H9 (cell line): ENCODE results near the gene PDZD4. TPM values are rescaled to one million over a fixed set of nuclear protein-coding genes. Genes with fewer than 3 reads are reported as not detected.

ENCODE experiments used
- DNase-seq: peaks from one replicate; pipeline ENCODE4 v3.0.0-alpha.2; 2017
- H2AFZ ChIP-seq: one replicate; pipeline ENCODE4 v1.6.1; 2013; ENCODE audit warnings: mild to moderate bottlenecking, low read length, control low read depth, moderate library complexity
- H2AK5ac ChIP-seq: 2 replicates; pipeline ENCODE4 v1.6.1; 2013; ENCODE audit warnings: low read length, control low read depth, mixed read lengths; ENCODE audit not compliant: insufficient read length
- H2BK120ac ChIP-seq: one replicate; pipeline ENCODE4 v1.6.1; 2013; ENCODE audit warnings: low read depth, mild to moderate bottlenecking, low read length, control low read depth, inconsistent platforms; ENCODE audit not compliant: poor library complexity, severe bottlenecking
- H2BK12ac ChIP-seq: 2 replicates; pipeline ENCODE4 v1.6.1; 2013; ENCODE audit warnings: low read length, control low read depth, mixed read lengths, low read depth; ENCODE audit not compliant: insufficient read length
- H2BK15ac ChIP-seq: 2 replicates; pipeline ENCODE4 v1.6.1; 2013; ENCODE audit warnings: low read depth, low read length, control low read depth
- H2BK20ac ChIP-seq: one replicate; pipeline ENCODE4 v1.6.1; 2013; ENCODE audit warnings: low read depth, mild to moderate bottlenecking, low read length, control low read depth, inconsistent platforms; ENCODE audit not compliant: poor library complexity, severe bottlenecking
- H2BK5ac ChIP-seq: 2 replicates; pipeline ENCODE4 v1.6.1; 2013; ENCODE audit warnings: low read length, control low read depth, mixed read lengths; ENCODE audit not compliant: insufficient read length
- H3K14ac ChIP-seq: 2 replicates; pipeline ENCODE4 v1.6.1; 2013; ENCODE audit warnings: low read length, control low read depth; ENCODE audit not compliant: insufficient read depth
- H3K18ac ChIP-seq: 2 replicates; pipeline ENCODE4 v1.6.1; 2013; ENCODE audit warnings: low read depth, mild to moderate bottlenecking, mixed read lengths, low read length, control low read depth; ENCODE audit not compliant: insufficient read length
- H3K23ac ChIP-seq: 2 replicates; pipeline ENCODE4 v1.6.1; 2013; ENCODE audit warnings: low read length, control low read depth, mixed read lengths, low read depth; ENCODE audit not compliant: insufficient read length
- H3K23me2 ChIP-seq: 2 replicates; pipeline ENCODE4 v1.6.1; 2013; ENCODE audit warnings: low read depth, mild to moderate bottlenecking, mixed read lengths, low read length, control low read depth; ENCODE audit not compliant: insufficient read length, poor library complexity, severe bottlenecking
- H3K27ac ChIP-seq: 2 replicates; pipeline ENCODE4 v1.5.1; 2013; ENCODE audit warnings: low read length, control low read depth, mixed read lengths, low read depth; ENCODE audit not compliant: insufficient read length
- H3K27me3 ChIP-seq: 2 replicates; pipeline ENCODE4 v1.6.1; 2013; ENCODE audit warnings: low read length, control low read depth, inconsistent platforms; ENCODE audit not compliant: insufficient read depth
- H3K4ac ChIP-seq: 2 replicates; pipeline ENCODE4 v1.6.1; 2013; ENCODE audit warnings: low read depth, mild to moderate bottlenecking, control low read depth, inconsistent platforms, low read length, moderate library complexity
- H3K4me1 ChIP-seq: 2 replicates; pipeline ENCODE4 v1.6.1; 2013; ENCODE audit warnings: low read length, control low read depth, inconsistent platforms; ENCODE audit not compliant: insufficient read depth
- H3K4me2 ChIP-seq: 2 replicates; pipeline ENCODE4 v1.6.1; 2013; ENCODE audit warnings: low read length, control low read depth, mixed read lengths; ENCODE audit not compliant: insufficient read length, insufficient read depth
- H3K56ac ChIP-seq: 2 replicates; pipeline ENCODE4 v1.6.1; 2013; ENCODE audit warnings: low read depth, mild to moderate bottlenecking, mixed read lengths, low read length, control low read depth; ENCODE audit not compliant: insufficient read length
- H3K79me1 ChIP-seq: 2 replicates; pipeline ENCODE4 v1.6.1; 2013; ENCODE audit warnings: low read depth, mild to moderate bottlenecking, moderate library complexity, low read length, control low read depth, inconsistent platforms; ENCODE audit not compliant: insufficient read depth, poor library complexity, severe bottlenecking
- H3K79me2 ChIP-seq: 2 replicates; pipeline ENCODE4 v1.6.1; 2013; ENCODE audit warnings: low read length, control low read depth, inconsistent platforms; ENCODE audit not compliant: insufficient read depth
- H3K9ac ChIP-seq: 2 replicates; pipeline ENCODE4 v1.6.1; 2013; ENCODE audit warnings: low read length, control low read depth, mixed read lengths; ENCODE audit not compliant: insufficient read length; ENCODE audit errors: extremely low read depth
- H3K9me3 ChIP-seq: one replicate; pipeline ENCODE4 v1.6.1; 2013; ENCODE audit warnings: low read depth, low read length, inconsistent platforms; ENCODE audit not compliant: control insufficient read depth
- H3T11ph ChIP-seq: one replicate; pipeline ENCODE4 v1.6.1; 2013; ENCODE audit warnings: mild to moderate bottlenecking, low read length, control low read depth, inconsistent platforms
- H4K20me1 ChIP-seq: one replicate; pipeline ENCODE4 v1.6.1; 2013; ENCODE audit not compliant: control insufficient read depth, insufficient read length, insufficient read depth
- H4K5ac ChIP-seq: 2 replicates; pipeline ENCODE4 v1.6.1; 2013; ENCODE audit warnings: low read depth, mild to moderate bottlenecking, mixed read lengths, low read length, control low read depth; ENCODE audit not compliant: insufficient read length
- H4K8ac ChIP-seq: replicated peaks from 2 replicates; pipeline ENCODE4 v1.6.1; 2013; ENCODE audit warnings: low read length, control low read depth, mixed read lengths, low read depth; ENCODE audit not compliant: insufficient read length
- H4K91ac ChIP-seq: 2 replicates; pipeline ENCODE4 v1.6.1; 2013; ENCODE audit warnings: low read depth, mild to moderate bottlenecking, moderate library complexity, mixed read lengths, low read length, control low read depth; ENCODE audit not compliant: insufficient read length
- H3K27ac Mint-ChIP-seq, 3 experiments: 2 replicates in 2 of 3; 3 replicates in 1 of 3; pipeline ENCODE4 v1.8.0; 2020 to 2021; ENCODE audit warnings: mixed read lengths in 3 of 3, mild to moderate bottlenecking in 1 of 3, moderate library complexity in 1 of 3
- H3K27me3 Mint-ChIP-seq: 2 replicates; pipeline ENCODE4 v1.8.0; 2021; ENCODE audit warnings: low read depth, mild to moderate bottlenecking, moderate library complexity, mixed read lengths
- H3K36me3 Mint-ChIP-seq, 3 experiments: 2 replicates in 2 of 3; 3 replicates in 1 of 3; pipeline ENCODE4 v1.8.0; 2020 to 2021; ENCODE audit warnings: low read depth in 3 of 3, mixed read lengths in 3 of 3; ENCODE audit not compliant: insufficient read depth in 1 of 3
- H3K4me1 Mint-ChIP-seq, 2 experiments: 2 replicates each; pipeline ENCODE4 v1.8.0; 2020; ENCODE audit warnings: mixed read lengths in 2 of 2
- H3K4me3 Mint-ChIP-seq, 2 experiments: 2 replicates in 1 of 2; 3 replicates in 1 of 2; pipeline ENCODE4 v1.8.0; 2020 to 2021; ENCODE audit warnings: mild to moderate bottlenecking in 2 of 2, mixed read lengths in 2 of 2, moderate library complexity in 1 of 2
- H3K9me3 Mint-ChIP-seq, 2 experiments: 2 replicates in 1 of 2; 3 replicates in 1 of 2; pipeline ENCODE4 v1.8.0; 2020; ENCODE audit warnings: mild to moderate bottlenecking in 2 of 2, mixed read lengths in 2 of 2, moderate library complexity in 1 of 2
- CTCF ChIP-seq: fragments of 200-600 bp; sonication (generic); conservative IDR thresholded peaks from 3 replicates; pipeline ENCODE4 v1.8.0; 2021; ENCODE audit warnings: antibody characterized with exemption, mild to moderate bottlenecking
- WGBS: extraction: QIAGEN DNeasy Blood & Tissue Kit; methylation state at CpG from one replicate; pipeline ENCODE4 v1.1.7; 2013; ENCODE audit warnings: missing lambda C conversion rate, low lambda C conversion rate, mixed read lengths; ENCODE audit not compliant: insufficient read length; ENCODE audit errors: extremely low coverage; 5-methylcytosine and 5-hydroxymethylcytosine counted together
- total RNA-seq: library from RNA; stranded (reverse); gene quantifications from 2 replicates; pipeline ENCODE4 v1.2.1, GENCODE V29; 2021

The PDZD4 gene
- total RNA-seq, 1 experiment from 2014 or later: 110 TPM

- WGBS: no CpG with 5 or more reads among the region's 50 CpGs
- Histone ChIP-seq H2BK120ac (no peak overlapping the region), H3K79me1 (no peaks in the 10 kb centered on the region), H3K79me2 (peaks cover 34% of the 10 kb centered on the region; the same call in 1 of the 2 replicates), H3K14ac (no peak overlapping the region), H3K56ac (no peak overlapping the region), H3K23me2 (peaks cover 5% of the 10 kb centered on the region), H4K5ac (no peak overlapping the region), H3K9ac (peak overlapping the region; percentile 14), H3K9me3 (peaks cover 4% of the 10 kb centered on the region), H3K18ac (peak overlapping the region; percentile 35), H3K4me1 (peaks cover 3% of the 10 kb centered on the region; the same call in 1 of the 2 replicates), H3T11ph (no peak overlapping the region), H2AFZ (no peak overlapping the region), H2BK15ac (no peak overlapping the region), H3K4me2 (peak overlapping the region; percentile 64), H3K4ac (no peak overlapping the region), H2BK20ac (no peak overlapping the region), H2BK12ac (no peak overlapping the region), H4K20me1 (no peaks in the 10 kb centered on the region), H3K23ac (no peak overlapping the region), H4K91ac (no peak overlapping the region), H2AK5ac (no peak overlapping the region), H3K27me3 (no peaks in the 10 kb centered on the region), H4K8ac (no peak overlapping the region), H2BK5ac (no peak overlapping the region), H3K27ac (no peak overlapping the region)
- H3K36me3 Mint-ChIP-seq: peaks cover 11 to 28% (median 13%) of the 10 kb centered on the region in 3 experiments
- H3K9me3 Mint-ChIP-seq: peaks cover 56 to 70% of the 10 kb centered on the region in 2 experiments
- H3K4me3 Mint-ChIP-seq: peak overlapping the region; percentile 80 to 89
- TF ChIP-seq CTCF: no peak
- DNase-seq: peak; percentile 61
- H3K4me1 Mint-ChIP-seq: peaks cover 23 to 40% of the 10 kb centered on the region in 2 experiments
- H3K27ac Mint-ChIP-seq: peak overlapping the region in 2 of 3 experiments; percentile 76 to 82; a peak in 4 of 7 replicates
- peaks cover 6% of the 10 kb centered on the region for H3K27me3 Mint-ChIP-seq
These were observed 1.4 kb downstream of the PDZD4 start for GRCh38 chrX:153828723-153829548.
